GM23248 (cell line): ENCODE results near the gene BIRC6. TPM values are rescaled to one million over a fixed set of nuclear protein-coding genes. Genes with fewer than 3 reads are reported as not detected.

Source experiments
- DNase-seq: peaks from one replicate; pipeline ENCODE4 v3.0.0-alpha.2; 2015
- H2AFZ ChIP-seq: fragments of 200-600 bp; sonication (generic); 2 replicates; pipeline ENCODE4 v1.6.1; 2016; ENCODE audit warnings: antibody characterized with exemption
- H3F3A ChIP-seq: fragments of 200-600 bp; sonication (generic); 2 replicates; pipeline ENCODE4 v1.6.1; 2016; ENCODE audit warnings: mild to moderate bottlenecking, antibody characterized with exemption, mixed run types; ENCODE audit not compliant: insufficient read depth
- H3K27ac ChIP-seq: fragments of 200-600 bp; sonication (generic); 2 replicates; pipeline ENCODE4 v1.5.1; 2016; ENCODE audit warnings: mild to moderate bottlenecking
- H3K27me3 ChIP-seq: fragments of 200-600 bp; sonication (generic); replicated peaks from 2 replicates; pipeline ENCODE4 v1.6.1; 2016; ENCODE audit warnings: mild to moderate bottlenecking; ENCODE audit not compliant: insufficient read depth
- H3K36me3 ChIP-seq: fragments of 200-600 bp; sonication (generic); 2 replicates; pipeline ENCODE4 v1.6.1; 2016; ENCODE audit warnings: low read depth, mild to moderate bottlenecking
- H3K4me1 ChIP-seq: fragments of 200-600 bp; sonication (generic); 2 replicates; pipeline ENCODE4 v1.6.1; 2016; ENCODE audit warnings: mild to moderate bottlenecking; ENCODE audit not compliant: insufficient read depth
- H3K4me2 ChIP-seq: fragments of 200-600 bp; sonication (generic); one replicate; pipeline ENCODE4 v1.6.1; 2016; ENCODE audit warnings: mild to moderate bottlenecking; ENCODE audit not compliant: unreplicated experiment
- H3K4me3 ChIP-seq: fragments of 200-600 bp; sonication (generic); 2 replicates; pipeline ENCODE4 v1.5.1; 2016; ENCODE audit warnings: mild to moderate bottlenecking
- H3K79me2 ChIP-seq: fragments of 200-600 bp; sonication (generic); 2 replicates; pipeline ENCODE4 v1.6.1; 2016; ENCODE audit warnings: mild to moderate bottlenecking; ENCODE audit not compliant: insufficient read depth
- H3K9ac ChIP-seq: fragments of 200-600 bp; sonication (generic); 2 replicates; pipeline ENCODE4 v1.6.1; 2016; ENCODE audit warnings: mild to moderate bottlenecking
- H3K9me2 ChIP-seq: fragments of 200-600 bp; sonication (generic); 2 replicates; pipeline ENCODE4 v1.6.1; 2016; ENCODE audit warnings: mixed run types, mild to moderate bottlenecking, moderate library complexity; ENCODE audit not compliant: insufficient read depth
- H3K9me3 ChIP-seq: fragments of 200-600 bp; sonication (generic); one replicate; pipeline ENCODE4 v1.6.1; 2017; ENCODE audit warnings: low read depth
- H4K20me1 ChIP-seq: fragments of 200-600 bp; sonication (generic); 2 replicates; pipeline ENCODE4 v1.6.0; 2016; ENCODE audit not compliant: insufficient read depth
- EZH2 ChIP-seq: fragments of 200-600 bp; sonication (generic); IDR thresholded peaks from 2 replicates; pipeline ENCODE4 v1.6.1; 2018; ENCODE audit warnings: antibody characterized with exemption, mild to moderate bottlenecking; ENCODE audit not compliant: insufficient read depth, poor library complexity, severe bottlenecking
- EZH2phosphoT487 ChIP-seq: fragments of 200-600 bp; sonication (generic); IDR thresholded peaks from 2 replicates; pipeline ENCODE4 v1.6.1; 2018; ENCODE audit warnings: antibody characterized with exemption, moderate library complexity, mild to moderate bottlenecking, low read depth; ENCODE audit not compliant: insufficient read depth
- WGBS, 2 experiments: methylation state at CpG; one replicate each; pipeline ENCODE4 v1.1.6; 2015 to 2017; ENCODE audit warnings: low lambda C conversion rate in 2 of 2, low coverage in 1 of 2; ENCODE audit errors: missing lambda C conversion rate in 2 of 2; 5-methylcytosine and 5-hydroxymethylcytosine counted together
- in situ Hi-C: fragments of 300-500 bp; cut with MboI; formaldehyde crosslinking; loops from 2 replicates; pipeline ENCODE4 v1.15.0; 2020
- polyA plus RNA-seq: library from polyadenylated mRNA; unstranded; fragments of >200 nt; fragmentation: Nextera tagmentation; extraction: Ambion mirVana; gene quantifications from 2 replicates; pipeline ENCODE4 v1.2.1, GENCODE V29; 2016
- total RNA-seq: library from RNA; depleted of rRNA; stranded (reverse); fragments of >200 nt; shearing (Covaris generic); gene quantifications from 2 replicates; pipeline ENCODE4 v1.2.3, GENCODE V29; 2014

BIRC6 gene
- total and polyA plus RNA-seq, 2 experiments from 2014 or later, result 16.0 to 122 TPM

DNA sequence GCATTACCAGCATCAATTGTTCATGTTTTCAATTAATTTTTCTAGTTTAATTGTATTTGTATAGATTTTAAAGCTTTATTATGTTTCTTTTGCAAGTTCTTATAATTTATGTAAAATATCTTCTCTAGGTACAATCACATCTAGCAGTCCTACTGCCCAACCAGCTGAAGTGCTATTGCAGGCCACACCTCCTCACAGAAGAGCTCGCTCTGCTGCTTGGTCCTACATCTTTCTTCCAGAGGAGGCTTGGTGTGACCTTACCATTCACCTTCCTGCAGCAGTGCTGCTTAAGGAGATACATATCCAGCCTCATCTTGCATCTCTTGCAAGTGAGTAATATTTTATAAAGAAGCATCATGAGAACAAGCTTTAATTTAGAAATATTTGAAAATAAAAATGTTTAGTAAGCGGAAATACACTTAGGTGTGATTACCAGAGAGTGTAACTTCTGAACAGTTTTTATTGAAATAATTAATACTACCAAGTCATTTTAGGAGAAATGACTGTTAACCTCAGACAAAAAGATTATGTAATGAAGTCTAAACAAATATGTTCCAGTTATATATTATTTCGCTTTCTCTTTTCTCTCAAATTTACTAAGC is 148.2 kb downstream of the BIRC6 start:
- no peak for DNase-seq
- Histone ChIP-seq H3K27me3 (no peaks in the 10 kb centered on the region), H3K79me2 (peaks cover 44% of the 10 kb centered on the region), H3K27ac (no peak overlapping the region), H3K36me3 (peaks cover 57% of the 10 kb centered on the region), H3K9ac (no peak overlapping the region), H3K9me3 (no peaks in the 10 kb centered on the region), H3K9me2 (no peaks in the 10 kb centered on the region), H3F3A (no peaks in the 10 kb centered on the region), H3K4me3 (no peak overlapping the region), H4K20me1 (no peaks in the 10 kb centered on the region), H3K4me1 (no peaks in the 10 kb centered on the region), H2AFZ (no peak overlapping the region), H3K4me2 (no peak overlapping the region)
- TF ChIP-seq EZH2, result no peak
- no peak for TF ChIP-seq EZH2phosphoT487
- in situ Hi-C loops, result no loop called here
- 97 to 98% methylated on average over 3 of the region's 3 CpGs for WGBS, 2 experiments

GRCh38 chr2:32506446-32506845 is 149.6 kb downstream of the BIRC6 start:
- H3K27me3 ChIP-seq, result no peaks in the 10 kb centered on the region
- TF ChIP-seq EZH2phosphoT487 (no peak), EZH2 (no peak)
- no peak overlapping the region for H2AFZ ChIP-seq
- H4K20me1 ChIP-seq, result no peaks in the 10 kb centered on the region
- peaks cover 36% of the 10 kb centered on the region for H3K79me2 ChIP-seq
- H3K9me3 ChIP-seq, result no peaks in the 10 kb centered on the region
- H3K4me3 ChIP-seq, result no peak overlapping the region
- DNase-seq, result no peak
- in situ Hi-C loops, result no loop called here
- H3K9ac ChIP-seq, result no peak overlapping the region
- whole genome bisulfite sequencing, 2 experiments, result 95 to 100% methylated on average over 1 of the region's 1 CpG
- no peak overlapping the region for H3K27ac ChIP-seq
- H3K36me3 ChIP-seq, result peaks cover 65% of the 10 kb centered on the region
- no peaks in the 10 kb centered on the region for H3K9me2 ChIP-seq
- H3K4me1 ChIP-seq, result no peaks in the 10 kb centered on the region
- H3F3A ChIP-seq, result no peaks in the 10 kb centered on the region
- H3K4me2 ChIP-seq, result no peak overlapping the region

DNA sequence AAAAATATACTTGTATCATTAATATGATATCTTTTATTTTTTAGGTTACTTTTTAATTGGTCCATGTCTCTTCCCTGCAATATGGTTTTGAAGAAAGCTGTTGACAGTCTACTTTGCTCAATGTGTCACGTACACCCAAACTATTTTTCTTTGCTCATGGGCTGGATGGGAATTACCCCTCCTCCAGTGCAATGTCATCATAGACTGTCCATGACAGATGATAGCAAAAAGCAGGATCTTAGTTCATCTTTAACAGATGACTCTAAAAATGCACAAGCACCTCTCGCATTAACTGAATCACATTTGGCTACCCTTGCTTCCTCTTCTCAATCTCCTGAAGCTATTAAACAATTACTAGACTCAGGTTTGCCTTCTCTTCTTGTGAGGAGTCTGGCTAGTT is 158.1 kb downstream of the BIRC6 start:
- 97 to 100% methylated on average over 2 of the region's 2 CpGs for WGBS, 2 experiments
- H3F3A ChIP-seq, result no peaks in the 10 kb centered on the region
- TF ChIP-seq EZH2phosphoT487 (no peak), EZH2 (no peak)
- H2AFZ ChIP-seq, result no peak overlapping the region
- H3K79me2 ChIP-seq, result peaks cover 18% of the 10 kb centered on the region; the same call in 1 of the 2 replicates
- peaks cover 60% of the 10 kb centered on the region for H3K36me3 ChIP-seq
- H3K4me2 ChIP-seq, result no peak overlapping the region
- no peaks in the 10 kb centered on the region for H3K27me3 ChIP-seq
- in situ Hi-C loops, result no loop called here
- H3K4me1 ChIP-seq, result no peaks in the 10 kb centered on the region
- no peak overlapping the region for H3K4me3 ChIP-seq
- no peak for DNase-seq
- H4K20me1 ChIP-seq, result no peaks in the 10 kb centered on the region
- no peaks in the 10 kb centered on the region for H3K9me2 ChIP-seq
- H3K9ac ChIP-seq, result no peak overlapping the region
- H3K9me3 ChIP-seq, result no peaks in the 10 kb centered on the region
- no peak overlapping the region for H3K27ac ChIP-seq

- Histone ChIP-seq H3K27me3 (no peaks in the 10 kb centered on the region), H4K20me1 (no peaks in the 10 kb centered on the region), H3K4me2 (no peak overlapping the region), H3K27ac (no peak overlapping the region), H3F3A (no peaks in the 10 kb centered on the region), H3K9me2 (no peaks in the 10 kb centered on the region), H3K9ac (no peak overlapping the region), H3K9me3 (no peaks in the 10 kb centered on the region), H3K4me1 (no peaks in the 10 kb centered on the region), H3K36me3 (peaks cover 62% of the 10 kb centered on the region), H2AFZ (no peak overlapping the region), H3K79me2 (peaks cover 17% of the 10 kb centered on the region; the same call in 1 of the 2 replicates), H3K4me3 (no peak overlapping the region)
- in situ Hi-C loops, result no loop called here
- no peak for TF ChIP-seq EZH2phosphoT487
- no peak for TF ChIP-seq EZH2
- 33 to 36% methylated on average over 1 of the region's 1 CpG for WGBS, 2 experiments
- DNase-seq, result peak; percentile 6
Measured at GRCh38 chr2:32516567-32516966, 159.7 kb downstream of the BIRC6 start.

- Histone ChIP-seq H3K79me2 (0 out of 2 replicates have a peak, but pooled peaks cover 4% of the 10 kb centered on the region), H3K27me3 (no peaks in the 10 kb centered on the region), H3F3A (peaks cover 9% of the 10 kb centered on the region; the same call in 1 of the 2 replicates), H3K4me3 (no peak overlapping the region), H4K20me1 (no peaks in the 10 kb centered on the region), H2AFZ (no peak overlapping the region), H3K36me3 (peaks cover 69% of the 10 kb centered on the region), H3K9ac (no peak overlapping the region), H3K27ac (peak overlapping the region; percentile 20; the same call in 1 of the 2 replicates), H3K4me2 (no peak overlapping the region), H3K9me2 (no peaks in the 10 kb centered on the region), H3K4me1 (peaks cover 15% of the 10 kb centered on the region; the same call in 1 of the 2 replicates), H3K9me3 (no peaks in the 10 kb centered on the region)
- DNase-seq, result peak; percentile 42
- no peak for TF ChIP-seq EZH2phosphoT487
- TF ChIP-seq EZH2, result no peak
- 79 to 87% methylated on average over 3 of the region's 3 CpGs for WGBS, 2 experiments
- in situ Hi-C loops, result no loop called here
Measured at GRCh38 chr2:32522770-32523169, 165.9 kb downstream of the BIRC6 start.
